ENCODE results near the gene DARS1.

Gene DARS1

GRCh38 chr2:136028001-136028400, 42.6 kb upstream of the DARS1 start:
- no peak for TF ChIP-seq ZC3H10 (CRISPR knock-in tag; IDR thresholded peaks at IDR 0.05)
- no peak for TF ChIP-seq ARNTL (CRISPR knock-in tag; IDR thresholded peaks at IDR 0.05; ENCODE audit: borderline replicate concordance, low read depth)
- TF ChIP-seq POU6F1 (CRISPR knock-in tag; IDR thresholded peaks at IDR 0.05; ENCODE audit: borderline replicate concordance, low read depth) = no peak
- no peak for TF ChIP-seq OSR1 (CRISPR knock-in tag; IDR thresholded peaks at IDR 0.05)
- no peak for TF ChIP-seq ZNF565 (CRISPR knock-in tag; conservative IDR thresholded peaks at IDR 0.05; ENCODE audit: low read depth)
- ATAC-seq = no peak

GRCh38 chr2:136027112-136027511, 41.7 kb upstream of the DARS1 start:
- TF ChIP-seq ZNF70 (CRISPR knock-in tag; IDR thresholded peaks at IDR 0.05) (no peak), CSRNP3 (CRISPR knock-in tag; IDR thresholded peaks at IDR 0.05) (no peak), TOX (CRISPR knock-in tag; IDR thresholded peaks at IDR 0.05; ENCODE audit: borderline replicate concordance) (no peak), CREB5 (CRISPR knock-in tag; IDR thresholded peaks at IDR 0.05; ENCODE audit: low read depth) (no peak), OSR1 (CRISPR knock-in tag; IDR thresholded peaks at IDR 0.05) (no peak), ESRRG (CRISPR knock-in tag; IDR thresholded peaks at IDR 0.05) (no peak), ZFP3 (CRISPR knock-in tag; IDR thresholded peaks at IDR 0.05) (no peak), POU6F1 (CRISPR knock-in tag; IDR thresholded peaks at IDR 0.05; ENCODE audit: borderline replicate concordance, low read depth) (no peak), CSDC2 (CRISPR knock-in tag; IDR thresholded peaks at IDR 0.05) (no peak), TSHZ2 (CRISPR knock-in tag; IDR thresholded peaks at IDR 0.05) (no peak), PATZ1 (CRISPR knock-in tag; IDR thresholded peaks at IDR 0.05; ENCODE audit: borderline replicate concordance) (no peak), ZNF565 (CRISPR knock-in tag; conservative IDR thresholded peaks at IDR 0.05; ENCODE audit: low read depth) (no peak), ISL1 (CRISPR knock-in tag; IDR thresholded peaks at IDR 0.05) (no peak), ZNF8 (CRISPR knock-in tag; IDR thresholded peaks at IDR 0.05) (no peak), ARNTL (CRISPR knock-in tag; IDR thresholded peaks at IDR 0.05; ENCODE audit: borderline replicate concordance, low read depth) (no peak), TCF4 (CRISPR knock-in tag; IDR thresholded peaks at IDR 0.05; ENCODE audit: borderline replicate concordance) (no peak), ZC3H10 (CRISPR knock-in tag; IDR thresholded peaks at IDR 0.05) (no peak), ZFP30 (CRISPR knock-in tag; IDR thresholded peaks at IDR 0.05) (no peak), SNAI2 (CRISPR knock-in tag; IDR thresholded peaks at IDR 0.05) (no peak), RARB (CRISPR knock-in tag; IDR thresholded peaks at IDR 0.05) (no peak)
- ATAC-seq = no peak
